C1 segment of cervical spinal cord (tissue), 14 donors: ENCODE data around the gene CHKB.
"Not testable (repeated sequence)": the region's sequence is repeated elsewhere in the genome, so short reads cannot be mapped to it uniquely, and the experiment has no call there.

Experiments used
- DNase-seq, 14 donors: peaks; one replicate each; lab custom pipeline; 2025; lab: John Stamatoyannopoulos, UW

The CHKB gene

GRCh38 chr22:50612528-50613221 lies 30.0 kb upstream of the CHKB start:
- DNase-seq = no peak

GRCh38 chr22:50612168-50612527 lies 29.5 kb upstream of the CHKB start:
- no peak for DNase-seq

DNA sequence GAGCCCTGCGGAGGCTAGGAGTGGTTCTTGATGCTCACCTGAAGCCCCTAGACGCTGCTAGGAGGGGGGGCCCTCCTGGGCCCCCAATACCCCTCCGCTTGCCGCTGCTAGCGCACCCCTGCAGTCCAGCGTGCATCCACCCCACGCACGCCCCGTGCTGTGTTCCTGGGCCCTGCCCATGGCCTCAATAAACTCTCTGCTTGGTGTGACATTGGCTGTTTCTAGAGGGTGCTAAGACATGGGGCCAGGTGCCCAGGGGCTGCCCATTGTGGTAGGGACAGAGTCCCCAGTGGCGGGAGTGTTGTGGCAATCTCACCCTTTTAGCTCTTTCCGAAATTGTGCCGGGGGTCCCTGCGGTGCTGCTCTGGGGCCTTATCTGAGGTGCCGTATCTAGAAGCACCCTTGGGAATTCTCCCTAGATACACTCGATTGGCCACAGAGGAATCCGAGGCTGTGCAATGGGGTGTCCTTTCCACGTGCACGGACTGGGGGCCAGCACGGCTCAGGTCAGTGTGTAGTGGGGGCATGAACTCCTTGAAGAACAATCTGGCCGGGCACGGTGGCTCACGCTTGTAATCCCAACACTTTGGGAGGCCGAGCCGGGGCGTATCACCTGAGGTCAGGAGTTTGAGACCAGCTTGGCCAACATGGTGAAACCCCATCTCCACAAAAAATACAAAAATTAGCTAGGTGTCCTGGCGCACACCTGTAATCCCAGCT lies 28.9 kb upstream of the CHKB start:
- no peak for DNase-seq

DNA sequence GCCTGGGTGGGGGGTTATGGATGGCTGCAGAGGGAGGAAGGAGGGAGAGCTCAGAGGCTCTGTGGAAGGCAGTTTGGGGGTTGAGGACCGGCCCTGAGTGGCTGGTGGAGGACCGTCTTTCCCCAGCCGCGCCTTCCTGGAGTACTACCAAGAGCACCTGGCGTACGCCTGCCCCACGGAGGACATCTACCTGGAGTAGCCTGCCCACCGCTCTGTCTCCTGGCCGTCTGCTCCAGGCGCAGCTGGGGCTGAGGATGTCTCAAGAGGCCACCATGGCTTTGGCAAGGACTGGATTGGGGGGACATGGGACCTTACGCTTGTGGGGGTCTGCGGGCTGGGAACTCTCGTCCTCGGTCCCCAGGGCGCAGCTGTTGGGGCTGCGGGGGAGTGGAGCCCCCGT lies 27.9 kb upstream of the CHKB start:
- DNase-seq = no peak

- no peak for DNase-seq
These were observed 27.4 kb upstream of the CHKB start for GRCh38 chr22:50610041-50610451.

GRCh38 chr22:50609599-50609998 lies 26.9 kb upstream of the CHKB start:
- no peak for DNase-seq

- DNase-seq = no peak
These were observed 26.3 kb upstream of the CHKB start for GRCh38 chr22:50608996-50609395.

DNA sequence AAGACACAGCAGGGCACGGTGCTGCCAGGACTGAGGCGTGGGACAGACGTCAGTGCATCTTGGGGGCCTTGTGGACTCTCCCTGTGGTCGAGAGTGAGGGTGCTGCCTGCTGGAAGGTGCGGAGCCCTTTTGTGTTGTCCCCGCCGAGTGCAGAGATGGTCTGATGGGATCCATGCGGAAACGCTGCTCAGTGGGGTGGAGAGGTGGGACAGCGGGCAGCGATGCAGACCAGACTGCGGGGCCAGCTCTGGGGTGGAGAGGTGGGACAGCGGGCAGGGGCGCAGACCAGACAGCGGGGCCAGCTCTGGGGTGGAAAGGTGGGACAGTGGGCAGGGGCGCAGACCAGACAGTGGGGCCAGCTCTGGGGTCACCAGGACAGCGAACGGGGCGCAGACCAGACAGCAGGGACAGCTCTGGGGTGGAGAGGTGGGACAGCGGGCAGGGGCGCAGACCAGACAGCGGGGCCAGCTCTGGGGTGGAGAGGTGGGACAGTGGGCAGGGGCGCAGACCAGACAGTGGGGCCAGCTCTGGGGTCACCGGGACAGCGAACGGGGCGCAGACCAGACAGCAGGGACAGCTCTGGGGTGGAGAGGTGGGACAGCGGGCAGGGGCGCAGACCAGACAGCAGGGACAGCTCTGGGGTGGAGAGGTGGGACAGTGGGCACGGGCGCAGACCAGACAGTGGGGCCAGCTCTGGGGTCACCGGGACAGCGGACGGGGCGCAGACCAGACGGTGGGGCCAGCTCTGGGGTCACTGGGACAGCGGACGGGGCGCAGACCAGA lies 25.6 kb upstream of the CHKB start:
- not testable (repeated sequence) for DNase-seq

GRCh38 chr22:50607659-50608020 lies 25.0 kb upstream of the CHKB start:
- no peak for DNase-seq

GRCh38 chr22:50606946-50607658 lies 24.5 kb upstream of the CHKB start:
- no peak for DNase-seq

GRCh38 chr22:50606165-50606945 lies 23.7 kb upstream of the CHKB start:
- DNase-seq = peak in 1 of 14 donors; percentile 69

GRCh38 chr22:50605613-50606074 lies 23.0 kb upstream of the CHKB start:
- DNase-seq = no peak

DNA sequence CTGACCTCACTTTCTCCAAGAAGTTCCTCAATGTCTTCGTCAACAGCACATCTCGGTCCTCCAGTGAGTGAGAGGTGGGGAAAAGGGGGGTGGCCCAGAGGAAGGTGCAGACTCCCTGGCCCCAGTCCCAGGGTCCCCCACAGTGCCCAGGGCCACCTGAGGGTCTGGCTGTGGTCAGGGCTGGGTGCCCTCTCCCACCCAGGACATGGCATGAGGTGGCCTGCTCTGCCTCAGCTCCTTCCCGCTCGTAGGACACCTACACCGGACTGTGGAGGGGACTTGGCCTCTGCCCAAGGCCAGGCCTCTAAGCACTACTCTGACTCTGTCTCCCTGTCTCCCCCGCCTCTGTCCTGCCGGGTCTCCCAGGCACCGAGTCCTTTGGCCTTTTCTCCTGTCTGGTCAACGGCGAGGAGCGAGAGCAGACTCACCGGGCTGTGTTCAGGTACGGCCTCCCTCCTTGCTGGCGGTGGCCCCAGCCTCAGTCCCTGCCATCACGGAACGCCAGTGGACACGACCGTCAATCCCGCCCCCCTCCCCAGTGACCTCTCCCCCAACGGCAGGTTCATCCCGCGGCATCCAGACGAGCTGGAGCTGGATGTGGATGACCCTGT lies 22.5 kb upstream of the CHKB start:
- DNase-seq = no peak

DNA sequence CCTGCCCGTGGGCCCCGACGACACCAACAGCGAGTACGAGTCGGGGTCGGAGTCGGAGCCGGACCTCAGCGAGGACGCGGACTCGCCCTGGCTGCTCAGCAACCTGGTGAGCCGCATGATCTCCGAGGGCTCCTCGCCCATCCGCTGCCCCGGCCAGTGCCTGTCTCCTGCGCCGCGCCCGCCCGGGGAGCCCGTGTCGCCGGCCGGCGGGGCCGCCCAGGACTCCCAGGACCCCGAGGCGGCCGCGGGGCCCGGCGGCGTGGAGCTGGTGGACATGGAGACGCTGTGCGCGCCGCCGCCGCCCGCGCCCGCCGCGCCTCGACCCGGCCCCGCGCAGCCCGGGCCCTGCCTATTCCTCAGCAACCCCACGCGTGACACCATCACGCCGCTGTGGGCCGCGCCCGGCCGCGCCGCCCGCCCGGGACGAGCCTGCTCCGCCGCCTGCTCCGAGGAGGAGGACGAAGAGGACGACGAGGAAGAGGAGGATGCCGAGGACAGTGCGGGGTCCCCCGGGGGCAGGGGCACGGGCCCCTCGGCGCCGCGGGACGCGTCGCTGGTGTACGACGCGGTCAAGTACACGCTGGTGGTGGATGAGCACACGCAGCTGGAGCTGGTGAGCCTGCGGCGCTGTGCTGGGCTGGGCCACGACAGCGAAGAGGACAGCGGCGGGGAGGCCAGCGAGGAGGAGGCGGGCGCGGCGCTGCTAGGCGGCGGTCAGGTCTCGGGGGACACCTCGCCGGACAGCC lies 21.8 kb upstream of the CHKB start:
- no peak for DNase-seq

DNA sequence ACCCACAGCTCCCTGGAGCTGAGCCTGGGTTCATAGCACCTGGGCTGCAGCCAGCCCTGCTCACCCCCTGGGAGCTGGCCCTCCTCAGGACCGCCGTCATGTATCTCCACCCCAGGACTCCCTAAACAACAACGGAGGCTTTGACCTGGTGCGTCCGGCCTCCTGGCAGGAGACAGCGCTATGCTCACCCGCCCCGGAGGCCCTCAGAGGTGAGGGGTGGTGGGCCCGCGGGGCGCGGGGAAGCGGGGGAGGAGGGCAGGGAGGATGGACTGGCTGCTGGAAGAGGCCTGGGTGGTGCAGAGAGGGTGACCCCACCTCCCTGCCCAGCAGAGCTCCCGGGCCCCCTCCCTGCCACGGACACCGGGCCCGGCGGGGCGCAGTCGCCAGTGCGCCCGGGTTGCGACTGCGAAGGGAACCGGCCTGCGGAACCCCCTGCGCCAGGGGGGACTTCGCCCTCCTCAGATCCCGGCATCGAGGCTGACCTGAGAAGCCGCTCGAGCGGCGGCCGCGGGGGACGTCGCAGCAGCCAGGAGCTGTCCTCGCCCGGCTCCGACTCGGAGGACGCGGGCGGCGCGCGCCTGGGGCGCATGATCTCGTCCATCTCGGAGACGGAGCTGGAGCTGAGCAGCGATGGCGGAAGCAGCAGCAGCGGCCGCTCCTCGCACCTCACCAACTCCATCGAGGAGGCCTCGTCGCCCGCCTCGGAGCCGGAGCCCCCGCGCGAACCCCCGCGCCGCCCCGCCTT lies 21.0 kb upstream of the CHKB start:
- no peak for DNase-seq

DNA sequence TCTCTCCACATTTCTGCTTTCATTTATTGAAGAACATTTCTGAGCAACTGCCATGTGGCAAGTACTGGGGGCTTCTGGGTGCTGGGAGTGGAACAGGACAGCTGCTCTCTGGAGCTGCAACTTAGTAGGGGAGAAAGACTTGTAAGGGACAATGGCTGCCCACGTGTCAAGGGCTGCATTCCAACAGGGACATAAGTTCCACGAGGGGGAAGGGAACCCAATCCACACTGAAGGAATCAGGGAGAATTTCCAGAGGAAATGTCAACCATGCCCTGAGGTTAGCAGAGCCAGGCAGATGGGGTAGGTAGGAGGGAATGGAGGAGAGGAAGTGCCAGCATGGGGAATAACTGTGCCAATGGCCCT lies 19.7 kb upstream of the CHKB start:
- DNase-seq = no peak

GRCh38 chr22:50601669-50602337 lies 19.2 kb upstream of the CHKB start:
- no peak for DNase-seq

DNA sequence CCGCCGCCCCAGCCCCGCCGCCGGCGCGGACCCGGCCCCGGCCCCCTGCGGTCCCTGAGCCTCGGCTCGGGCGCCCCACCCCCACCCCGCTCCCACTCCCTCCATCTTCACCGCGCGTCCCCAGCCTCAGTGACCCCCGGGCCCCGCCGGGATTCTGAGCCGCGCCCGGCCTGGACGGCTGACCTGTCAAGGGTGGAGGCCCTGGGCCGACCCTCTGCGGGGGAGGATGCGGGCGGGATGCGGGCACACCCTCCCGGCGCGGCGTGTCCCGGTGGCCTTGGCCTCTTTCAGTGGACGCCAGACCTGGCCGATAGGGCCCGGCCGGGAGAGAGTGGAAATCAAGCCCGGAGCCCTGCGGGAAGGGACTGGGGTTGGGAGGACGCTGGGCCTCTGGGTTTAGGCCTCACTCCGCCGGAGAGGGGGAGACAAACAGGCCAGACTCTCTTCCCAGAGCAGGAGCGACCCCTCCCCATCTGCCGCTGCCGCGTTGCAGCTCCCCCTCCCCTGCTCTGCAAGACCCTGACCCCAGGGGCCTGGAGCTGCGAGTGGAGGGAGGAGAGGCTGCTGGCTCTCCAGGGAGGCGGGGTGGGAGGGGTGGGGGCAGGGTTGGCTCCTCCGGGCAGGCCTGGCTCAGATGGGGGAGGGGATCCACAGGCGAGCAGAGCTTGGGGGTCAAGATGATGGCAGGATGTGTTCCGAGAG lies 18.5 kb upstream of the CHKB start:
- no peak for DNase-seq
